Measurements from ENCODE around the gene TCF12. TPM values are rescaled to one million over a fixed set of nuclear protein-coding genes. Genes with fewer than 3 reads are reported as not detected.
"Not testable (repeated sequence)": the region's sequence is repeated elsewhere in the genome, so short reads cannot be mapped to it uniquely, and the experiment has no call there.

Gene TCF12
- total RNA-seq, 8 experiments from 2014 or later: 34.7 to 177 (median 99.7) TPM

- no peak overlapping the region for H3K27ac ChIP-seq
- H3K4me3 ChIP-seq: no peak overlapping the region
- in situ Hi-C loops (cut with MboI; ENCODE audit: low pct_unique_long_range_greater_than_20kb in 2 of 9, low sequenced_read_pairs in 9 of 9, unreplicated experiment in 9 of 9): loop anchor here in 2 of 9 experiments (10.0 kb wide), 2 partner anchors 46 to 56 kb away; no protein-coding TSS in a partner anchor
- H3K4me1 ChIP-seq (replicated peaks in 1 of 2): peaks cover 0 to 4% of the 10 kb centered on the region in 2 donors
- peak in 5 of 8 experiments; percentile 26 to 51 (median 33) for ATAC-seq (replicated peaks in 6 of 8)
Measured at GRCh38 chr15:57158589-57158988, 240.1 kb downstream of the TCF12 start.

- 43 to 100% (median 71%) methylated on average over 1 to 4 of the region's 4 CpGs; no CpG with 5 or more reads in 2 of the 10 experiments for WGBS, 10 experiments
- in situ Hi-C loops (cut with MboI; ENCODE audit: low pct_unique_long_range_greater_than_20kb in 2 of 9, low sequenced_read_pairs in 9 of 9, unreplicated experiment in 9 of 9): loop anchor here in 2 of 9 experiments (10.0 kb wide), 2 partner anchors 46 to 56 kb away; no protein-coding TSS in a partner anchor
- peak in 1 of 8 experiments; percentile 54 for ATAC-seq (replicated peaks in 6 of 8)
- H3K4me3 ChIP-seq: no peak overlapping the region
- no peak overlapping the region for H3K27ac ChIP-seq
- H3K4me1 ChIP-seq (replicated peaks in 1 of 2): peaks cover 0 to 4% of the 10 kb centered on the region in 2 donors
Measured at GRCh38 chr15:57158997-57159668, 240.7 kb downstream of the TCF12 start.

GRCh38 chr15:57159767-57160166 lies 241.3 kb downstream of the TCF12 start:
- in situ Hi-C loops (cut with MboI; ENCODE audit: low pct_unique_long_range_greater_than_20kb in 2 of 9, low sequenced_read_pairs in 9 of 9, unreplicated experiment in 9 of 9): loop anchor here in 2 of 9 experiments (10.0 kb wide), 2 partner anchors 45 to 55 kb away; no protein-coding TSS in a partner anchor
- no peak for ATAC-seq (replicated peaks in 6 of 8)
- H3K4me3 ChIP-seq: no peak overlapping the region
- H3K4me1 ChIP-seq (replicated peaks in 1 of 2): peaks cover 0 to 4% of the 10 kb centered on the region in 2 donors
- H3K27ac ChIP-seq: no peak overlapping the region

GRCh38 chr15:57160823-57161560 lies 242.5 kb downstream of the TCF12 start:
- WGBS, 10 experiments: 0 to 95% (median 48%) methylated on average over 1 to 2 of the region's 2 CpGs; no CpG with 5 or more reads in 6 of the 10 experiments
- H3K4me3 ChIP-seq: no peak overlapping the region
- peak in 3 of 8 experiments; percentile 3 to 47 (median 44) for ATAC-seq (replicated peaks in 6 of 8)
- peaks cover 0 to 4% of the 10 kb centered on the region in 2 donors for H3K4me1 ChIP-seq (replicated peaks in 1 of 2)
- in situ Hi-C loops (cut with MboI; ENCODE audit: low pct_unique_long_range_greater_than_20kb in 2 of 9, low sequenced_read_pairs in 9 of 9, unreplicated experiment in 9 of 9): no loop called here
- no peak overlapping the region for H3K27ac ChIP-seq

- H3K4me3 ChIP-seq; ATAC-seq (replicated peaks in 6 of 8); H3K4me1 ChIP-seq (replicated peaks in 1 of 2); H3K27ac ChIP-seq; in situ Hi-C loops (cut with MboI; ENCODE audit: low pct_unique_long_range_greater_than_20kb in 2 of 9, low sequenced_read_pairs in 9 of 9, unreplicated experiment in 9 of 9): not testable (repeated sequence)
- WGBS, 10 experiments: 81 to 100% (median 92%) methylated on average over 1 to 4 of the region's 7 CpGs; no CpG with 5 or more reads in 3 of the 10 experiments
Measured at GRCh38 chr15:57164251-57164650, 245.8 kb downstream of the TCF12 start.

- no peak for ATAC-seq (replicated peaks in 6 of 8)
- Histone ChIP-seq H3K4me3 (no peak overlapping the region), H3K27ac (no peak overlapping the region), H3K4me1 (replicated peaks in 1 of 2) (peaks cover 0 to 3% of the 10 kb centered on the region in 2 donors)
- WGBS, 10 experiments: 10 to 100% (median 76%) methylated on average over 1 to 2 of the region's 2 CpGs; no CpG with 5 or more reads in 4 of the 10 experiments
- in situ Hi-C loops (cut with MboI; ENCODE audit: low pct_unique_long_range_greater_than_20kb in 2 of 9, low sequenced_read_pairs in 9 of 9, unreplicated experiment in 9 of 9): no loop called here
Measured at GRCh38 chr15:57165992-57166391, 247.5 kb downstream of the TCF12 start.

GRCh38 chr15:57167821-57168395 lies 249.5 kb downstream of the TCF12 start:
- no peak for ATAC-seq (replicated peaks in 6 of 8)
- in situ Hi-C loops (cut with MboI; ENCODE audit: low pct_unique_long_range_greater_than_20kb in 2 of 9, low sequenced_read_pairs in 9 of 9, unreplicated experiment in 9 of 9): no loop called here
- no peak overlapping the region for H3K27ac ChIP-seq
- H3K4me1 ChIP-seq (replicated peaks in 1 of 2): peaks cover 0 to 9% of the 10 kb centered on the region in 2 donors
- no peak overlapping the region for H3K4me3 ChIP-seq
- WGBS, 10 experiments: 65 to 100% (median 91%) methylated on average over 1 to 3 of the region's 3 CpGs

GRCh38 chr15:57169643-57170042 lies 251.2 kb downstream of the TCF12 start:
- H3K4me3 ChIP-seq: no peak overlapping the region
- 67 to 100% (median 87%) methylated on average over 1 to 2 of the region's 2 CpGs for WGBS, 10 experiments
- H3K4me1 ChIP-seq (replicated peaks in 1 of 2): peaks cover 0 to 9% of the 10 kb centered on the region in 2 donors
- H3K27ac ChIP-seq: no peak overlapping the region
- ATAC-seq (replicated peaks in 6 of 8): no peak
- in situ Hi-C loops (cut with MboI; ENCODE audit: low pct_unique_long_range_greater_than_20kb in 2 of 9, low sequenced_read_pairs in 9 of 9, unreplicated experiment in 9 of 9): no loop called here

- peaks cover 0 to 9% of the 10 kb centered on the region in 2 donors for H3K4me1 ChIP-seq (replicated peaks in 1 of 2)
- peak in 4 of 8 experiments; percentile 31 to 86 (median 80) for ATAC-seq (replicated peaks in 6 of 8)
- in situ Hi-C loops (cut with MboI; ENCODE audit: low pct_unique_long_range_greater_than_20kb in 2 of 9, low sequenced_read_pairs in 9 of 9, unreplicated experiment in 9 of 9): no loop called here
- no peak overlapping the region for H3K4me3 ChIP-seq
- no peak overlapping the region for H3K27ac ChIP-seq
- 82 to 100% (median 95%) methylated on average over 1 of the region's 1 CpG; no CpG with 5 or more reads in 2 of the 10 experiments for WGBS, 10 experiments
Measured at GRCh38 chr15:57171426-57171825, 253.0 kb downstream of the TCF12 start.

- in situ Hi-C loops (cut with MboI; ENCODE audit: low pct_unique_long_range_greater_than_20kb in 2 of 9, low sequenced_read_pairs in 9 of 9, unreplicated experiment in 9 of 9): no loop called here
- Histone ChIP-seq H3K27ac (no peak overlapping the region), H3K4me3 (no peak overlapping the region), H3K4me1 (replicated peaks in 1 of 2) (peaks cover 0 to 9% of the 10 kb centered on the region in 2 donors)
- 80 to 100% (median 97%) methylated on average over 2 to 3 of the region's 3 CpGs; no CpG with 5 or more reads in 3 of the 10 experiments for WGBS, 10 experiments
- no peak for ATAC-seq (replicated peaks in 6 of 8)
Measured at GRCh38 chr15:57172925-57173324, 254.5 kb downstream of the TCF12 start.

GRCh38 chr15:57183041-57183440 lies 264.6 kb downstream of the TCF12 start:
- in situ Hi-C loops (cut with MboI; ENCODE audit: low pct_unique_long_range_greater_than_20kb in 2 of 9, low sequenced_read_pairs in 9 of 9, unreplicated experiment in 9 of 9): no loop called here
- Histone ChIP-seq H3K27ac (no peak overlapping the region), H3K4me3 (no peak overlapping the region), H3K4me1 (replicated peaks in 1 of 2) (peaks cover 5 to 29% of the 10 kb centered on the region in 2 donors)
- WGBS, 10 experiments: 13 to 100% (median 97%) methylated on average over 1 of the region's 1 CpG
- ATAC-seq (replicated peaks in 6 of 8): no peak

- Histone ChIP-seq H3K4me1 (replicated peaks in 1 of 2) (peaks cover 5 to 29% of the 10 kb centered on the region in 2 donors), H3K27ac (no peak overlapping the region), H3K4me3 (no peak overlapping the region)
- in situ Hi-C loops (cut with MboI; ENCODE audit: low pct_unique_long_range_greater_than_20kb in 2 of 9, low sequenced_read_pairs in 9 of 9, unreplicated experiment in 9 of 9): no loop called here
- 52 to 100% (median 86%) methylated on average over 1 to 5 of the region's 5 CpGs for WGBS, 10 experiments
- no peak for ATAC-seq (replicated peaks in 6 of 8)
Measured at GRCh38 chr15:57183614-57184344, 265.3 kb downstream of the TCF12 start.

Measured in motor neuron (in vitro differentiated cells).